Activated CD4-positive, alpha-beta T cell treated with anti-CD3 and anti-CD28 coated beads, Interleukin-2, amount 50 U/mL, for 24 hours (primary cell): Measurements from ENCODE around the gene C1QTNF8.

Experiments
- DNase-seq, 2 donors: peaks; one replicate each; pipeline ENCODE4 v3.0.0-alpha.2; 2020; ENCODE audit warnings: low read depth in 1 of 2, low spot score in 1 of 2

C1QTNF8 gene

DNA sequence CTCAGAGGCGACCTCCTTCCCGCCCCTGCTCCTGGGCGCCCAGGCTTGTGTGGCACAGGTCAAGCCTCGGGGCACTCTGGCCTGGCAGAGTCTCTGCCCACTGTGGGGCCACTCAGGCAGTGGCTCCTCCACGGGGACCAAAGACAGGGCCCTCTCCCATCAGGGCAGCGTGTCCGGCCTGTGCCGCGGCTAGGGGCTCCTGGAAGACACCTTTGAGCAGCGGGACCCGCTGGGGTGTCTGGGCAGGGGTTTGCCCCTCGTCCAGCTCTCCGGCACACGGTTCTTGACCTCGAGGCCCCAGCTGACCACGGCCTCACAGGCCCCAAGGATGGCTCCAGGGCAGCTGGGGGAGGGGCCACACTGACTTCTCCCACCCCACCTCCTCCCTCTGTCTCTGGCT is 48.2 kb downstream of the C1QTNF8 start:
- no peak for DNase-seq

DNA sequence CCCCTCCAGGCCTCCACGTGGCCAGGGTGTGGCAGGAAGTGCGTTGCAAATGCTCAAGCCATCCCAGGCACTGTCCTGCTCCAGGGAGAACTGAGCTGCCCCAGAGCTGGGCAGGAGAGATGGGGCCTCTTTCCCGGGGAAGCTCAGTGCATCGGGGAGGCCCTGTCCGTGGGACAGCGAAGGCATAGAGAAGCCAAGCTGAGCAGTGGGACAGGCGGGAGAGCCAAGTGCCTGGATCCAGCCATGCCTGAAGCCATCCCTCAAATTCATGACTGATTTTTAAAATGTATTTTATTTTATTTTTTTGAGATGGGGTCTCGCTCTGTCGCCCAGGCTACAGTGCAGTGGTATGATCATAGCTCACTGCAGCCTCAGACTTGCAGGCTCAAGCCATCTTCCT is 48.9 kb downstream of the C1QTNF8 start:
- DNase-seq: no peak

DNA sequence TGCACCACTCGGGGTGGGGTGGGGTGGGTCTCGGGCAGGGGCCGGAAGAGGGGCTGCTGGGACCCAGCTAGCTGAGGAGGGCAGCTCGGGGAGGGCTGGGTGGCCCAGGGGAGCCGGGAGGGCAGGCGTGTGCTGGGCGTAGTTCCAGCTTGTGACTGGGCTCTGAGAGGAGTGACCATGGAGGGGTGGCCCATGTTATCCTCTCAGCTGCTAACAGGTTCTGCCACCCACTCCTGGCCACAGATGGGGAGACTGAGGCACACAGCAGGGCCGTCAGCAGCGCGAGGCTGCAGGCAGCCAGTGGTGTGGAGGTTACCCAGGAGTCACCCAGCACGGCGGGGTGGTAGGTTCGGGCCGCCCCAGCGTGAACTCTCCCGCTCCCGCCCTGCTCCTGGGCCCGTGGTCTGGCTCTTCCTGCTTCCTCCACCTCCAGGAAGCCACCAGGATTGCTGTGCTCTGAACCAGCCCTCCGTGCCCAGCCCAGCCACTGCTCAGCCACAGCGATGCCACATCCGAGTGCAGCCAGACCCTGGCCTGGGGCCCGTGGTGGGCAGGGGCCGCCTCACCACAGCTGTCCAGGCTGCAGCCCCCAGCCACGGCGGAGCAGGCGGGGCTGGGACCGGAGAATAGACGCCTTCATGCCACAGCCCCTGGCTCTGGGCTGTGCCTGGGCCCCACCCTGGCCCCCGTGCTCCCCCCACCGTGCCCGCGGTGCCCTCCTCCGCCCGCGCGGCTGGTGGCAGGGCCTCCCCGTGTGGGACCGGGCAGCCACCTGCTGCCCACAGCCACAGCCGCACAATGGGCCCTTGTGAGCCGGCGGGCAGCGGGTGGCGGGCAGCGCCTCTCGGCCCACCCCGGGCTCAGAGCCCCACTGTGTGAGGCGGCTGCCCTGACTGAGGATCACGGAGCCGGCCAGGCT is 49.8 kb downstream of the C1QTNF8 start:
- no peak for DNase-seq

DNA sequence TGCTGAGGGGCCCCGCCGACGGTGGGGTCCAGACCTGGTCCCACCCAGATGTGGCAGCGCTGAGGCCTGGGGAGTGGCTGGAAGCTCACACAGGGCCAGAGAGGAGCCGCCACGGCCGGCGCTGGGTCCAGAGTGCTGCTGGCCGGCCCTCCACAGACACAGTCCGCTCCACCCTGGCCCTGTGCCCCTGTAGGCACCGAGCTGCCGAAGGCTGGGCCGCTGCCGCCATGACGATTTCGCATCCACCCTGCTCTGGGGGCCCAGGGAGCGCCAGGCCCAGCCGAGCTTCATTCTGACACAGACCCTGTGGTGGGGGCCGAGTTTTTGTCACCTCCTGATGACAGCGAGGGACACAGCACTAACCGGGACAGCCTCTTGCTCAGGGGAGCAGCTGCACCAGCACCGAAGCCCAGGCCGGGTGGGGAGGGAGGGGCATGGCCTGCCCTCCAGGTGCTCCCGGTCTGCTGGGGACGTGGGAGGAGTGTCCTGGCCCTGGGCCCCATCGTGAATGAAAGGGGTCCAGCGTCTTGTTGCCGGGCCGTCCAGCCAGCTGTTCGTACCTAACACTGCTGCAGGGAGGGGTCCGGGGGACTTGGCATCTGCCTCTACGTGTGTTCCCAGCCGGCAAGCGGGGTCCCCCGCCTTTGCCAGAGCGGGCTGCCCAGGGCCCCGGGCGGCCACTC is 50.6 kb downstream of the C1QTNF8 start:
- no peak for DNase-seq

DNA sequence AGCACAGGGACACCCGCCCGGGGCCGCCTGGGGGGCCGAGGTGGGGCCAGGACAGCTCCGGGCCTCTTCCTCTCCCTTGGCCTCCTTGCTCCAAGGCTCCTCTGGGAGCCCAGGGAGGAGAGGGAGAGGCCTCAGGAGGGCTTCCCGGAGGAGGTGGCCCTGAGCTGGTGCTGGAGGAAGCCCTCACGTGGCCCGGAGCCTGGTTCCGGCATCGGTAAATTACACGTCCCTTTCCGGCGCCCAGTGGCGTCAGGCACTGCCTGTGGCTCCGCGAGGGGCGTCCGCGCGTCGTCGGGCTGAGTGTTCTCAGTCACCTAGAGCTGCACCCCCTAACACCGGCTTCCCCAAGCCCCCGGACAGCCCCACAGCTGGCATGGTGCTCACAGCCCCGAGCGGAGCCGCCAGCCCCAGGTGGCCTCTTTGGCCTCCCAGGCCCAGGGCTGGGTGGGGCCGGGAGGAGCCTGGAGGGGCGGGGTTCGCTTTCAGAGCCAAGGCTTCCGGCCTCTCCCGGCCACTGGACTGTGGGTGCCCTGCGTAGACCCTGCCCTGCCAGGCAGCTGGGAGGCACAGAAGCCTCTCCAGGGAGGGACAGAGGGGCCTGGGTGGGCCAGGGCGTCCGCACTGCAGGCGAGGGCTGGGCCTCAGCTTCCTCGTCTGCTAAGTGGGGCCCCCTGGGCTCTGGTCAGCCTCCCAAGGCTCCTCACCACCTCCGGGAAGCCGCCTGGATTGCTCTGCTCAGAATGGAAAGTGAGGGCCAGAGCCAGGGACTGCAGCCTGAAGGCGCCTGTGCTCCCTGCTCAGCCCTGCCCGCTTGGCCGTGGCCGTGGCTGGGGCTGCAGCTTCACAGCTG is 51.4 kb downstream of the C1QTNF8 start:
- DNase-seq: no peak

DNA sequence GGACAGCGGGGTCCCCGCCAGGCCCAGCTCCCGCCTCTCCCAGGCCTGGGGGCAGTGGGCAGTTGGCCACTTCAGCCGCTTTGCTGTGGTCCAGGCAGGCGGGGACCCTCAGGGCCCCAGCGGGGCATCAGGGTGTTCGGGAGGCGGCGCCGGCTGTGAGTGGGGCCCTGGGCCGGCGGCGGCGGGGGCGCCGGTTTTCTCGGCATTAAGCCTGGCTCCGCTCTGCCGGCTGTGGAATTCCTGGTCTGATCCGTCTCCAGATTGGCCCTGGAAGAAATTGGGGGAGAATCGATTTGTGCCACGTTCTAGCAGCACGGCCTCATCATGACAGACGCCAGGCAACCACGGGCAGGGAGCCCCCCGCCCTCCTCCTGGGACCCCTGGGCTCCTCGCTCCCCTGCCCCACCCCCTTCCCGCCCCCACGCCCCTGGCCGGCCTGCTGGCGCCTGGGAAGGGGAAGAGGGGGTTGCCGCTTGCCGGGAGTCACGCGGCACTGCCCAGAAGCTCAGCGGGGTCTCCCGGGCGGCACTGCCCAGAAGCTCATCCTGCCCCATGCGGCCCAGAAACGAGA is 52.1 kb downstream of the C1QTNF8 start:
- DNase-seq: no peak

DNA sequence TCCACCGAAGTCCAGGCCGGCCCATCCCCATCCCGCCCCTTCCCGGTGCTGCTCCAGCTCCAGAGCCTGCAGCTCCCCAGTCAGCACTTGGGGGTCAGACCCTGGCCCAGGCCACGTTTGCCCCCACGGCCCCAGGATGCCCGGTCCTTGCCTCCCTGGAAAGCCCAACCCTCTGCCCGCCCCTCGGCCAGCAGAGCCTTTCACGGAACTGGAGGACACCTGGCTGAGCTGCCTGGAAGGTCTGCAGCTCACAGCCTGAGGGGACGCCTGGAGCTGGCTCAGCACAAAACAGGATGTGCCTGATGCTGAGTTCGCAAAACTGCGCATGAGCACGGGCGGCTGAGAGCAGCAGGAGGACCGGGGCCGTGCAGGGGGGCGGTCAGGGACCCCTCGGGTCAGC is 53.2 kb downstream of the C1QTNF8 start:
- DNase-seq: no peak

DNA sequence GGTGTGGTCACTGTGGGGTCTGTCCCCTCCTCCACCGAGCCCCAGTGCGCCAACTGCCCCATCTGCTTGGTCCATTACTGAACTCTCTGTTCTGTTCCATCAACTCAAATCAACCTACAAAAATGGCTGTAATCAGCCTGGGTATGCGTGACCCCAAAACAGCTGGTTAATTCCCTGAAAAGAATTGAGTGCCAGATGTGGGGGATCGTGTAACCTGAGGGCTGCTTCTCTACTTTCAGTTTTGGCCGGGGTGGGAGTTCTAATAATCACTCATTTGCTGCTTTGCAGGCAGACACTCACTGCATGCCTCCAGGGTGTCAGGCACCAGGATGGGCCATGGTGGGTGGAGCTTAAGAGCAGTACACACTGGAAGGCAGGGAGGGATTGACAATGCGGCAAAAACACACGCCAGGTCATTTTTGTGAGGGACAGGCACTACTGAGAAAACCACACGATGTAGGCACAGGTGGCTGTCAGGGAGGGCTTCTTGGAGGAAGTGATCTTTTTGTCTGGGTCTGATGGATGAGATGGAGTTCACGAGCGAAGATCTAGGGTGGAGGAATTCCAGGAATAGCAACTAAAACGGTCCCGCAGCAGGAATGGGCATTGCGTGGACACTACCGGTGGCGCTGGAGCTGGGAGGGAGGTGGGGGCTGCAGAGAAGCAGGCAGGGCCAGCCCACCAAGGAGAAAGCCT is 53.8 kb downstream of the C1QTNF8 start:
- DNase-seq: no peak

DNA sequence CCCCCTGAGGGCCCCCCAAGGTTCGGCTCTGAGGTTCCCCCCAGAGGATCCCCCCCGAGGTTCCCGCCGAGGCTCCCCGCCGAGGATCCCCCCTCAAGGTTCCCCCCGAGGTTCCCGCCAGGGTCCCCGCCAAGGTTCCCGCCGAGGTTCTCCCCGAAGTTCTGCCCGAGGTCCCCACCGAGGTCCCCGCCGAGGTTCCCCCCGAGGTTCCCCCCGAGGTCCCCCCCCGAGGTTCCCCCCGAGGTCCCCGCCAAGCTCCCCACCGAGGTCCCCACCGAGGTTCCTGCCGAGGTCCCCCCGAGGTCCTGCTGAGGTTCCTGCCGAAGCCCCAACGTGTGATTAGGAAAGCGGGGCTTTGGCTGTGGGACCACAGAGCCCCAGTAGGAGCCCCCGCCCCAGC is 55.7 kb downstream of the C1QTNF8 start:
- no peak for DNase-seq

DNA sequence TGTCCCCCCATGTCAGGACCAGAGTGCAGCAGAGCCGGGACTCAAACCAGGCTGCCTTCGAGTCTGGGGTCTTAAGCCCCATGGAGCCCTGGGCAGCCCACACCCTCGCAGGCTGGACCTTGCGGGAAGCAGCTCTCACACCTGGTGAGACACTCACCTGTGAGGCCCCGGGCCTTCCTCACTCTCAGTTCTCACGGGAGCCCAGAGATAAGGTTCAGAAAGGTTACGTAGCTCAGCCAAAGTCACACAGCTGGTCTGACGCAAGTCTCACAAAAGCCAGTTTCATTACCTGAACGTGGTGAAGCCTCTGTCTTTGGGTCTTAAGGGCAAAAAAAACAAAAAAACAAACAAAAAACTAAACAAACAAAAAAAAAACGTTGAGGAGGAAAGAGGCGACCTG is 56.3 kb downstream of the C1QTNF8 start:
- DNase-seq: no peak

DNA sequence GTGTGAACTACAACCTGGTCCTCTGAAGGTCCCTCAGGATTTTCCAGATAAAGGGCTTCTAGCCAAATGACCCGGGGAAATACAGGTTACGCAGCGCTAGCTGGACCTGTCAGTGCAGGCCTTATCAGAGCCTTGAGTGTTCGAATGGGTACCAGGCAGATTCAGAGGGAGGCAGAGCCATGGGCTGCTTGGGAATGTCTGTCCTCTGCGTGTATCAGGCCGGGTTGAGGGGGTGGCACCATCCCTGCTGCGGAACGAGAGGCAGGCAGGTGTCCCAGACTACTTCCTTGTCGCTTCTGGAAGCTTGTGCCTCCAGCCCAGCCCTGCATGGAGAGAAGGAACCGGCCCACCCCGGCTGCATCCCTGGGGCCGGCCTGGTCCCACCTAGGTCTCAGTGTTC is 57.1 kb downstream of the C1QTNF8 start:
- DNase-seq: no peak
